ENCODE results near the gene KAT7. TPM values are rescaled to one million over a fixed set of nuclear protein-coding genes. Genes with fewer than 3 reads are reported as not detected.

Gene KAT7
- total RNA-seq, 1 experiment from 2014 or later: 79.5 TPM

- Histone ChIP-seq H3K9me3 (ENCODE audit: control insufficient read depth in 1 of 2, insufficient read depth in 1 of 2, low read depth in 1 of 2, low read length in 2 of 2) (no peaks in the 10 kb centered on the region), H4K20me1 (ENCODE audit: insufficient read depth) (no peaks in the 10 kb centered on the region; the same call in 1 of the 2 replicates), H3K4me3 (replicated peaks in 1 of 2; ENCODE audit: low read depth in 1 of 2, low read length in 2 of 2) (no peak overlapping the region), H3K4me1 (ENCODE audit: control insufficient read depth in 1 of 2, insufficient read depth in 2 of 2, low read length in 2 of 2) (no peaks in the 10 kb centered on the region), H3K9ac (ENCODE audit: low read length) (no peak overlapping the region), H3K9me2 (ENCODE audit: insufficient read depth) (no peaks in the 10 kb centered on the region), H3K79me2 (ENCODE audit: insufficient read depth, low read length) (no peaks in the 10 kb centered on the region; the same call in 1 of the 2 replicates), H3K4me2 (ENCODE audit: low read length) (no peak overlapping the region), H3K27me3 (ENCODE audit: insufficient read depth, low read length) (no peaks in the 10 kb centered on the region), H3K27ac (ENCODE audit: low read depth, low read length) (no peak overlapping the region), H2AFZ (ENCODE audit: low read depth, low read length, poor library complexity, severe bottlenecking) (no peak overlapping the region), H3K36me3 (ENCODE audit: control insufficient read depth in 1 of 2, insufficient read depth in 2 of 2, low read length in 2 of 2) (peaks cover 54 to 60% of the 10 kb centered on the region in 2 experiments)
- ATAC-seq (no peak), DNase-seq (ENCODE audit: low read depth, low spot score) (no peak)
- ChIA-PET CTCF (no interaction called here), POLR2A (no interaction called here), RAD21 (ENCODE audit: low non-redundant PET in 1 of 2, low total read pairs in 2 of 2, uncharacterized antibody in 2 of 2, unreplicated experiment in 2 of 2) (no interaction called here)
- intact Hi-C loops (cut with micrococcal nuclease): no loop called here
- BruUV-seq (replicated peaks): no TSS peak
- TF ChIP-seq JUND (IDR thresholded peaks at IDR 0.05) (no peak), CTCF (IDR thresholded peaks at IDR 0.05 in 2 of 3, conservative IDR thresholded peaks at IDR 0.05 in 1 of 3; ENCODE audit: borderline replicate concordance in 1 of 3, insufficient read depth in 1 of 3, low read depth in 2 of 3, low read length in 2 of 3) (no peak), ATF3 (IDR thresholded peaks at IDR 0.05) (no peak), ELF1 (IDR thresholded peaks at IDR 0.05; ENCODE audit: borderline replicate concordance, low read depth) (no peak), SRF (IDR thresholded peaks at IDR 0.05; ENCODE audit: low read depth) (no peak), POLR2A (IDR thresholded peaks at IDR 0.05; ENCODE audit: borderline replicate concordance, extremely low read depth, insufficient read depth, insufficient read length) (no peak), FOSL1 (IDR thresholded peaks at IDR 0.05; ENCODE audit: low read depth) (no peak), SP1 (IDR thresholded peaks at IDR 0.05; ENCODE audit: low read depth) (no peak), RAD21 (IDR thresholded peaks at IDR 0.05; ENCODE audit: low read depth) (no peak), YY1 (IDR thresholded peaks at IDR 0.05; ENCODE audit: extremely low read depth, insufficient replicate concordance, low read depth, low read length) (no peak), ZBTB33 (IDR thresholded peaks at IDR 0.05; ENCODE audit: extremely low read depth, insufficient replicate concordance, low read length) (no peak)
These were observed 35.1 kb downstream of the KAT7 start for GRCh38 chr17:49823614-49824013.

Data from HCT116 (cell line).